GM23248 (cell line): ENCODE measurements around the gene COQ6. TPM values are rescaled to one million over a fixed set of nuclear protein-coding genes. Genes with fewer than 3 reads are reported as not detected.

Experiments
- DNase-seq: peaks from one replicate; pipeline ENCODE4 v3.0.0-alpha.2; 2015
- H2AFZ ChIP-seq: fragments of 200-600 bp; sonication (generic); 2 replicates; pipeline ENCODE4 v1.6.1; 2016; ENCODE audit warnings: antibody characterized with exemption
- H3F3A ChIP-seq: fragments of 200-600 bp; sonication (generic); 2 replicates; pipeline ENCODE4 v1.6.1; 2016; ENCODE audit warnings: mild to moderate bottlenecking, antibody characterized with exemption, mixed run types; ENCODE audit not compliant: insufficient read depth
- H3K27ac ChIP-seq: fragments of 200-600 bp; sonication (generic); 2 replicates; pipeline ENCODE4 v1.5.1; 2016; ENCODE audit warnings: mild to moderate bottlenecking
- H3K27me3 ChIP-seq: fragments of 200-600 bp; sonication (generic); replicated peaks from 2 replicates; pipeline ENCODE4 v1.6.1; 2016; ENCODE audit warnings: mild to moderate bottlenecking; ENCODE audit not compliant: insufficient read depth
- H3K36me3 ChIP-seq: fragments of 200-600 bp; sonication (generic); 2 replicates; pipeline ENCODE4 v1.6.1; 2016; ENCODE audit warnings: low read depth, mild to moderate bottlenecking
- H3K4me1 ChIP-seq: fragments of 200-600 bp; sonication (generic); 2 replicates; pipeline ENCODE4 v1.6.1; 2016; ENCODE audit warnings: mild to moderate bottlenecking; ENCODE audit not compliant: insufficient read depth
- H3K4me2 ChIP-seq: fragments of 200-600 bp; sonication (generic); one replicate; pipeline ENCODE4 v1.6.1; 2016; ENCODE audit warnings: mild to moderate bottlenecking; ENCODE audit not compliant: unreplicated experiment
- H3K4me3 ChIP-seq: fragments of 200-600 bp; sonication (generic); 2 replicates; pipeline ENCODE4 v1.5.1; 2016; ENCODE audit warnings: mild to moderate bottlenecking
- H3K79me2 ChIP-seq: fragments of 200-600 bp; sonication (generic); 2 replicates; pipeline ENCODE4 v1.6.1; 2016; ENCODE audit warnings: mild to moderate bottlenecking; ENCODE audit not compliant: insufficient read depth
- H3K9ac ChIP-seq: fragments of 200-600 bp; sonication (generic); 2 replicates; pipeline ENCODE4 v1.6.1; 2016; ENCODE audit warnings: mild to moderate bottlenecking
- H3K9me2 ChIP-seq: fragments of 200-600 bp; sonication (generic); 2 replicates; pipeline ENCODE4 v1.6.1; 2016; ENCODE audit warnings: mixed run types, mild to moderate bottlenecking, moderate library complexity; ENCODE audit not compliant: insufficient read depth
- H3K9me3 ChIP-seq: fragments of 200-600 bp; sonication (generic); one replicate; pipeline ENCODE4 v1.6.1; 2017; ENCODE audit warnings: low read depth
- H4K20me1 ChIP-seq: fragments of 200-600 bp; sonication (generic); 2 replicates; pipeline ENCODE4 v1.6.0; 2016; ENCODE audit not compliant: insufficient read depth
- EZH2 ChIP-seq: fragments of 200-600 bp; sonication (generic); IDR thresholded peaks from 2 replicates; pipeline ENCODE4 v1.6.1; 2018; ENCODE audit warnings: antibody characterized with exemption, mild to moderate bottlenecking; ENCODE audit not compliant: insufficient read depth, poor library complexity, severe bottlenecking
- EZH2phosphoT487 ChIP-seq: fragments of 200-600 bp; sonication (generic); IDR thresholded peaks from 2 replicates; pipeline ENCODE4 v1.6.1; 2018; ENCODE audit warnings: antibody characterized with exemption, moderate library complexity, mild to moderate bottlenecking, low read depth; ENCODE audit not compliant: insufficient read depth
- WGBS, 2 experiments: methylation state at CpG; one replicate each; pipeline ENCODE4 v1.1.6; 2015 to 2017; ENCODE audit warnings: low lambda C conversion rate in 2 of 2, low coverage in 1 of 2; ENCODE audit errors: missing lambda C conversion rate in 2 of 2; 5-methylcytosine and 5-hydroxymethylcytosine counted together
- in situ Hi-C: fragments of 300-500 bp; cut with MboI; formaldehyde crosslinking; loops from 2 replicates; pipeline ENCODE4 v1.15.0; 2020
- polyA plus RNA-seq: library from polyadenylated mRNA; unstranded; fragments of >200 nt; fragmentation: Nextera tagmentation; extraction: Ambion mirVana; gene quantifications from 2 replicates; pipeline ENCODE4 v1.2.1, GENCODE V29; 2016
- small RNA-seq: library from RNA; depleted of rRNA; stranded (forward); fragments of <200 nt; gene quantifications from one replicate; pipeline ENCODE3, GENCODE V24; 2014; ENCODE audit warnings: low read depth, low replicate concordance
- total RNA-seq: library from RNA; depleted of rRNA; stranded (reverse); fragments of >200 nt; shearing (Covaris generic); gene quantifications from 2 replicates; pipeline ENCODE4 v1.2.3, GENCODE V29; 2014; rRNA removed

Gene COQ6
- total and polyA plus RNA-seq, 2 experiments from 2014 or later, result 29.4 to 48.0 TPM

DNA sequence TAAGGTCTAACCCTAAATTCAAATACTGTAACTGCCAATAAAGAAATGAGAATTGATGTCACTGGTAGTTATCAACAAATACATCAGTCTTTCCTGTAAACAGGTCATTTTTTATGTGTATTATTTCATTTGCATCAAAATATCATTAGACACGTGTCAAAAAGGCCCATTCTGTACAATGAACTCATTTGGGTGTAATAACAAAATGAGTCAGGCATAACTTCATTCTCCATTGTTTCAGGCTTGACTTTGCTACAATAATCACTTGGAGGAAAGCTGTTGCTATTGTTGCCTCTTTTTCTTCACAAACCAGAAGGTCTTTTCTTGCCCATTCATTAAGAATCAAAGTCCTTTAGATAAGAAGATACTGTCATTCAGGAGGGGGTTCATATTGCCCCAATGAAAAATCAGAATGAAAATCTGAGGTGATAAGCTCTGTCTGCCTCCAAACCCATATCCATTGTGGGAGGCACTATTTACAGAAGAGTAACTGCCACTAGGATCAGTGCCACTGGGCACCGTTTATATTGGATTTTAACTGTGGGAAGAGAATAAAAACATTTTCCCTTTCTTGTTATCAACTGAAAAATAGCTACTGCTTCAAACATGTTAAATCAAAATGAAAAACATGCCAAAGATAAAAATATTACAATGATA, 58.9 kb downstream of the COQ6 start:
- H3K27ac ChIP-seq, result no peak overlapping the region
- no peaks in the 10 kb centered on the region for H3K9me2 ChIP-seq
- no peak overlapping the region for H3K9ac ChIP-seq
- H3K36me3 ChIP-seq, result peaks cover 16% of the 10 kb centered on the region
- no peak overlapping the region for H3K4me3 ChIP-seq
- H3K4me2 ChIP-seq, result no peak overlapping the region
- no peaks in the 10 kb centered on the region for H3K79me2 ChIP-seq
- no peak for DNase-seq
- H4K20me1 ChIP-seq, result no peaks in the 10 kb centered on the region
- WGBS, 2 experiments, result 93 to 97% methylated on average over 2 of the region's 2 CpGs
- no peak overlapping the region for H2AFZ ChIP-seq
- no peaks in the 10 kb centered on the region for H3K27me3 ChIP-seq
- no peaks in the 10 kb centered on the region for H3K9me3 ChIP-seq
- no peaks in the 10 kb centered on the region for H3F3A ChIP-seq
- H3K4me1 ChIP-seq, result no peaks in the 10 kb centered on the region
- TF ChIP-seq EZH2phosphoT487, result no peak
- TF ChIP-seq EZH2, result no peak
- in situ Hi-C loops, result no loop called here

Small RNAs within 50 kb of the gene (small RNA-seq; reads per million reads assigned to genes)
- gene AC005480.2 (not detected), gene RF00019 (not detected)

Other genes with a start within 250 kb of the COQ6 start
- 14.2 and 18.2 TPM in 2 replicates for gene PNMA1, start 235.9 kb upstream of the COQ6 start, total RNA-seq
- 64.7 and 67.7 TPM in 2 replicates for gene PNMA1, start 235.9 kb upstream of the COQ6 start, polyA plus RNA-seq
- gene PTGR2, start 98.5 kb upstream of the COQ6 start, total RNA-seq, result 7.2 and 7.5 TPM in 2 replicates
- 9.0 and 9.4 TPM in 2 replicates for gene PTGR2, start 98.5 kb upstream of the COQ6 start, polyA plus RNA-seq
- gene ZNF410, start 63.4 kb upstream of the COQ6 start, total RNA-seq, result 64.6 and 70.1 TPM in 2 replicates
- 54.1 and 59.0 TPM in 2 replicates for gene ZNF410, start 63.4 kb upstream of the COQ6 start, polyA plus RNA-seq
- gene FAM161B, start 208 bp upstream of the COQ6 start, total RNA-seq, result 5.3 and 6.5 TPM in 2 replicates
- gene FAM161B, start 208 bp upstream of the COQ6 start, polyA plus RNA-seq, result 4.1 and 4.5 TPM in 2 replicates
- 6.6 and 11.5 TPM in 2 replicates for gene ENTPD5, start 69.0 kb downstream of the COQ6 start, total RNA-seq
- gene ENTPD5, start 69.0 kb downstream of the COQ6 start, polyA plus RNA-seq, result 10.4 and 12.5 TPM in 2 replicates
- 3.5 and 18.2 TPM in 2 replicates for gene BBOF1, start 69.0 kb downstream of the COQ6 start, total RNA-seq
- 5.4 and 6.4 TPM in 2 replicates for gene BBOF1, start 69.0 kb downstream of the COQ6 start, polyA plus RNA-seq
- gene ALDH6A1, start 134.2 kb downstream of the COQ6 start, total RNA-seq, result 13.8 and 19.9 TPM in 2 replicates
- 20.8 and 21.0 TPM in 2 replicates for gene ALDH6A1, start 134.2 kb downstream of the COQ6 start, polyA plus RNA-seq
- 6.7 and 8.0 TPM in 2 replicates for gene LIN52, start 134.7 kb downstream of the COQ6 start, total RNA-seq
- gene LIN52, start 134.7 kb downstream of the COQ6 start, polyA plus RNA-seq, result 8.7 and 8.8 TPM in 2 replicates